HG03108 (cell line): ENCODE results near the gene GPR25.
A peak's percentile ranks its signal among the peaks of the same experiment; 100 is the strongest.

ENCODE experiments used
- ATAC-seq: cut with Tn5 transposase; IDR thresholded peaks from one replicate; pipeline ENCODE4 v1.9.1; 2021; ENCODE audit warnings: moderate library complexity; ENCODE audit not compliant: unreplicated experiment

The GPR25 gene

DNA sequence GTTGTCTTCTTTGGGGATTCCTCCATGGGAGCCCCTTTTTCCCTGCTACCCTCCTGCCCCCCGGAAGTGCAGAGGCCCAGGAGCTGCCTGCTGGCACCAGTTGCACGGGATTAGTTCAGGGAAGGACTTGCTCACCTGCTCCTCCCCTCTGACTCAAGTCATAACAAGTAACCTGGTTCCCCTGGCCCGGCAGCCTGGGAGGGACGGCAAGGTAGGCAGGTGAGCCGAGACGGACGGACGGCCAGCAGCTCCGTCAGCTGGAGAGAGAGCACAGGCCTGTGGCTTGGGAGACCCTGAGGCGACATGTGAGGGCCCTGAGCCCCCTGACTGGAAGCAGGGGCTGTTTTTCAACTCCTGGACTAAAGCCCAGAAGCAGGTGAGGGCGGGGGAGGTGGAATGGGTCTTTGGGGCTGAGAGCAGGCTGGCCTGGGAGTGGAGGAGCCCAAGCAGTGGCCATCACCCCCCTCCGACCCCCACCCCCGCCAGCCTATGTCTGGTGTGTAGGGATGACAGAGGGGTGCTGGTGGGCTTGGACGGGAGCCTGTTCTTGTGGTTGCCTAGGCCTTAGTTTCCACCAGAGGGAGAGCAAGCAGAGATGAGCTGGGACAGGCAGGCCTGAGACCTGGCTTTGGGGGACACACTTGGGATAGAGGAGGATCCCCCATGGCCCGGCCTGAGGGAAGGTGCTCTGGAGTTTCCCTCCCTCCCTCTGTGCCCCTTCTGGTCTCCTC is 22.1 kb downstream of the GPR25 start, which contains the start of gene INAVA:
TSS of gene INAVA (plus strand) at position 189 of the 731 bp plus-strand sequence. CDS start 3,501 bp downstream, outside the sequence.
- ATAC-seq, result no peak

DNA sequence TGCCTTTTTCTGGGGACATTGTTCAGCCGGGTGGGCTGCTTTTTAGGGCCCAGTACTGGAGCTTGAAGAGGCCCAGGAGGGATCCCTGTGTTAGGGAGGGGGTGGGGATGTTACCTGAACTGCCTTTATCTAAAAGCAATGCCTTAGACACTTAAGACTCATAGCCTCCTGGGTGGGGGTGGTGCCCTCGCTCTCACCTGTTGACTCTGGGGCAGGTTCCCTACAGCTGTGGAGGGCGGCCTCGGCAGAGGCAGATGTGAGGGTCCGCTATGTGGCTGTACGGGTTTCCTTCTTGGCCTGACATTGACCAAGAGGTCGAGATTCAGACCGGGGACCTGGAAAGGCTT is 22.6 kb downstream of the GPR25 start:
- no peak for ATAC-seq

DNA sequence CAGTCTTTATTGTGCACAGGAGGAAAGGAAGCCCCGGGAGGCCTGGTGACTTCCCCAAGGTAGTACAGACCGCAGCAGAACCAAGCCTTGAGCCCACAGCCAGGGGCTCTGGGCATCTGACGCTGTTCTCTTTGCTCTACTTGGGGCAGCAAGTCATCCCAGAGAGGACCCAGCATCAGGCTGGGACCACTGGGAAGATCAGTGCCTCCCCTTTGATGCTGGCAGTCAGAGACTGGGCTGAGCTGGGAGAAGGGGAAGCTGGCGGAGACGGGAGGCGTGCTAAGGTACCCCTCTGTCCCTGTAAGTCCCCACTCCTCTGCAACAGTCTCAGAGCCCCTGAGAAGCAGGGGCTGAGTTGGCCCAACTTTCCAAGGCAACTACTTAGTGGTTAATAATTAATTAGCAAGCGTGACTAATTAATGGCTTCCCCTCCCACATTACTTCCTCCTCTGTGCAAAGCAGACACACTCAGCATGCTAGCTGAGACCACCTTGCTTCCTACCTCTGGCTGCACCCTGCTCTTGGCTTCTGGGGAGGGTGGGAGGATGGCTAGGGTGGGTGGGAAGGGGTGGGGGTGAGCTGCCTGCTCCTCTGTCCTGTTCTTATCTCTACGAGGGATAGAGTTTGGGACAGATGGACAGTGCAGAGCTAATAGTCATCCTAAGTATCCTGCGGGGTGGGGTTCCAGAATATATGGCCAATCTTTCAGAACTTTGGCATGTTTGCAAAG is 23.2 kb downstream of the GPR25 start:
- ATAC-seq, result peak; percentile 43

GRCh38 chr1:200896531-200897196 is 23.9 kb downstream of the GPR25 start:
- no peak for ATAC-seq

- ATAC-seq, result no peak
Measured at GRCh38 chr1:200897259-200897658, 24.5 kb downstream of the GPR25 start.

DNA sequence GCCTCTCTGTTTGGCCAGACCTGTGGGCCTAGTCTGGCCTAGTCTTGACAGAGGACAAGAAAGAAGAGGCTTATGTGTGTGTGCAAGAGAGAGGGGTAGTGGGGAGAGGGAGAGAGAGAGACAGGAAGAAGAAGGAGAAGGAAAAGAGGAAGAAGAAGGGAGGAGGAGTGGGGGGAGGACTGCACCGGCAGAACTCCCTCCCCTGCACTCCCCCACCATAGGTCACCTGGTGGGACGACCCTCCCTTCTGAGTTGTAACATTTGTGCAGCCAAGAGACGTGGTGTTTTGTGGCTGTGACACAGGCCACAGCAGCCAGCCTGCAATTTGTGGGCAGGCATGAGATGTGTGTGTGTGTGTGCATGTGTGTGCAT is 26.2 kb downstream of the GPR25 start:
- no peak for ATAC-seq

DNA sequence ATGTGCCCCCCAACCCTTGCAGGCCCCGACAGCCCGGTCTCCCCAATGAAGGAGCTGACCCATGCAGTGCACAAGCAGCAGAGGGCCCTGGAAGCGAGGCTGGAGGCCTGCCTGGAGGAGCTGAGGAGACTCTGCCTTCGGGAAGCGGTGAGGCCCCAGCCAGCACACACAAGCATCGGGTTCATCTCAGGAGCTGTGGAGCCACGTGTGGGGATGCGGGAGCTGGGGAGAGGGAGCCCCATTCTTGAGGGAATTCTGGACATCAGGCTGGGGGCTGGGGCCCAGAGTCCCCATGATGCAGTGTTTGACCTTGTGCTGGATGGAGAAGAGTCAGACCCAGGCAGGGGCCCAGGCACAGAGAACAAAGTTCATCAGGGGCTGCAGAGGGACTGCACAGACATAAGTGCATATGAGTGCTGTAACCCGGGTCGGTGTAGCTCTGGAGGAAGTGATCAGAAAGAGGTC is 26.7 kb downstream of the GPR25 start:
- ATAC-seq, result no peak

- ATAC-seq, result no peak
Measured at GRCh38 chr1:200899954-200900867, 27.4 kb downstream of the GPR25 start.

DNA sequence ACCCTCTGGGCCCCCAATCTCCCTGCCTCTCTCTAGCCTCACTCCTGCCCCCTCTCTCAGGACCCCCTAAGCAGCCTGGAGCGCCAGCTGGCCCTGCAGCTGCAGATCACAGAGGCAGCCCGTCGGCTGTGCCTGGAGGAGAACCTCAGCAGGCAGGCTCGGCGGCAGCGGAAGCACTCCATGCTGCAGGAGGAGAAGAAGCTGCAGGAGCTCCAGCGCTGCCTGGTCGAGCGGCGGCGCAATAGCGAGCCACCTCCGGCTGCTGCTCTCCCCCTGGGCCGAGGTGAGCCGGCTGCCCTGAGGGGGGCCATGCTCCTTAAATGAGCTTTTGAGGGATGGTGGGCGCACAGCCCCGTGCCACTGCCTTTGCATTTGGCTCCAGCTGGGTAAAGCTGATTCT is 28.1 kb downstream of the GPR25 start:
- ATAC-seq, result no peak

GRCh38 chr1:200901350-200901749 is 28.6 kb downstream of the GPR25 start:
- no peak for ATAC-seq

- no peak for ATAC-seq
Measured at GRCh38 chr1:200901796-200902444, 29.1 kb downstream of the GPR25 start.

GRCh38 chr1:200903793-200904192 is 31.0 kb downstream of the GPR25 start:
- no peak for ATAC-seq

DNA sequence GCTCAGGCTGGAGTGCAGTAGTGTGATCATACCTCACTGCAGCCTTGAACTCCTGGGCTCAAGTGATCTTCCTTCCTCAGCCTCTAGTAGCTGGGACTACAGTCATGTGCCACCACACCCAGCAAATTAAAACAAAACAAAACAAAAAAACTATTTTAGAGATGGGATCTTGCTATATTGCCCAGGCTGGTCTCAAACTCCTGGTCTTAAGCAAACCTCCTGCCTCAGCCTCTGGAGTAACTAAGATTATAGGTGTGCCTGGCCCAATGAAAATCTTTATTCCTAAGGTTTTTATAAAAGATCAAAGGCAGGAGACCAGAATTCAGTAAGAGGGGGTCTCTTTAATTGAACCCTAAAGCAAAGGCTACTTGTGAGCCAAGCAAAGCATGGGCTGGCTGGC is 32.0 kb downstream of the GPR25 start:
- no peak for ATAC-seq

DNA sequence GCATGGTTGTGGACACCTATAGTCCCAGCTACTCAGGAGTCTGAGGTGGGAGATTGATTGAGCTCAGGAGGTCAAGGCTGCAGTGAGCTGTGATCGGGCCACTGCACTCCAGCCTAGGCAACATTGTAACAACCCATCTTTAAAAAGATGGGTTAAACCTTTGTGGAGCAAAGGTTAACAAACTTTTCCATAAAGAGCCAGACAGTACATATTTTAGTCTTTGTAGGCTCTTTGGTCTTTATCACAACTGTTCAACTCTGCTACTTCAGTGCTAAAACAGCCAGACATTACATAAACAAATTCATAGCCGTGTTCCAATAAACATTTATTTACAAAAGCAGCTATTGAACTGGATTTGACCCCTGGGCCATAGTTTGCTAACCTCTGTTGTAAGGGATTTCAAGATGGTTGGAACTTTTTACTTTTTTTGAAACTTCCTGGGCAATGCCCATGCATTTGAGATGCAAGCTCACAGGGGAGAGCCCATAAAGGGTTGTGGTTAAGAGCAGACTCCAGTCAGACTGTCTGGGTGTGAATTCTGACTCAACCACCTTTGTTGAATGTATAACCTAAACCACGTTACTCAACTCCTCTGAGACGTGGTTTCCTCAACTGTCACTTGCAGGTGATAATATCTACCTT is 32.8 kb downstream of the GPR25 start:
- ATAC-seq, result peak; percentile 43

DNA sequence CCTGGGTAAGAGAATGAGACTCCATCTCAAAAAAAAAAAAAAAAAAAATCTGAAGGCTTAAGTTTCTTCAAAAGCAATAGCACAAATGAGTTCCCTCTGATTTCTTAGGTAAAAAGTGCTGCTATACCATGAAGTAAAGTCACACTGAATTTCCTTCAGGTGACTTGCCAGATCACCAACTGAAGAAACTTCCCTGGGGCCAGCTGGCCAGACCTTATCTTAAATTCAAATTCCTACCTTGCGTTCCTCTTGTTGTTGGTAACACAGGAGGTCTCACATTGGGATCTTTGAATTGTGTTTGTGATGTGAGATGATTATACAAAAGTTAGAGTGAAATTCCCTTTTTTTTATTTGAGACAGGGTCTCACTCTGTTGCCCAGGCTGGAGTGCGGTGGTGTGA is 33.7 kb downstream of the GPR25 start:
- ATAC-seq, result no peak

DNA sequence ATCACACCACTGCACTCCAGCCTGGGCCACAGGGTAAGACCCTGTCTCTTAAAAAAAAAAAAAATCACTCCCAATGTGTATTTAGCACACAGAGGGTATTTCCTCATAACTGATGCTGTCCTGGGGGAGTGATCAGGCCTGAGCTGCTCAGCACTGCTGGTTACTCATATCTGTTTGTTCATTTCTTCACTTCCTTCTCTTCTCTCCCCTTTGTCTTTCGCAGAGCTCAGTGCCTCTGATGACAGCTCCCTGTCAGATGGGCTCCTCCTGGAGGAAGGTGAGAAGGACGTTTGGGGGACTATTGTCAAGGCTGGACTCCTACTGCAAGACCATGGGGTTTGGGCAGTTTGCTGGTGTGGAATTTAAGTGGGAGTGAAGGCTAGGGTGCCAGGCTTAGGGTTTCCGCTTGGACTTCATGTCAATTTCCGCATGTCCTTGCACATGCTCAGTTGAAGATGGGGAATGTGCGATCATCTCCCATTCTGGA is 34.9 kb downstream of the GPR25 start:
- peak; percentile 47 for ATAC-seq

DNA sequence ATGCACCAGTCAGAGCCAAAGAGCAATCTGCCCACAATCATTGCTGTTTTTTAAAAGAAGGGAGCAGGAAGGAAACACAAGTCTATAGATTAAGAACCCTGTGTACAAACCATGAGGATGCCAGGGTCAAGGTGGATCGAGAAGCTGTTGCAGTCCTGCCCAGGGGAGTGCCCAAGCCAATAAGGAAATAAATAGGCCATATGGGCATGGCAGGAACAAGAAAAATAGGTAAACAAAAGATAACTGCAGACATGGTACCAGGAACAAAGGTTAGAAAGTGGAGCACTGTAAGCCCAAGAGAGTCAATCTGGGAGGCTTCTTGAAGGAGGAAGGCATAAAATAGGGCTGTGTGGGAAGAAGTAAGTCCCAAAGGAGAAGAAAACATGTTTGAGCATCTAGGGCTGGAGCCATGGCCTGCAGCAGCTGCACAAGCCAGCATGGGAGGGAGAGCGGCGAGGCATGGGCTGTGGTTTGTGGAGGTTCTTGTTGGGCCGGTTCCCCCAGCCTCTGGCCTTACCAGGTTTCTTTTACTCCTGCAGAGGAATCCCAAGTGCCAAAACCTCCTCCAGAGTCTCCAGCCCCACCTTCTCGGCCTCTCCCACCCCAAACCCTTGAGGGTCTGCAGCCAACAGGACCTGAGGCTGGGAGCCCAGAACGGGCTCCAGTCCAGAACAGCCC is 35.5 kb downstream of the GPR25 start:
- no peak for ATAC-seq

GRCh38 chr1:200909071-200909470 is 36.3 kb downstream of the GPR25 start:
- ATAC-seq, result no peak

- ATAC-seq, result peak; percentile 48
Measured at GRCh38 chr1:200909757-200910239, 37.0 kb downstream of the GPR25 start.
